SK-N-SH treated with all-trans-retinoic acid at 6 μM for 48 hours (cell line): ENCODE results near the gene ZC3H11A.

Experiments
- ATAC-seq: fragments of 200-7000 bp; cut with Tn5 transposase; 3 replicates; pipeline ENCODE4 v1.9.1; 2020; ENCODE audit warnings: mild to moderate bottlenecking, moderate library complexity
- ARNTL ChIP-seq: fragments of 450-650 bp; formaldehyde crosslinking; IDR thresholded peaks from 2 replicates; pipeline ENCODE4 v1.5.0; 2020; ENCODE audit warnings: low read depth, mild to moderate bottlenecking, moderate library complexity, borderline replicate concordance
- BACH2 ChIP-seq: fragments of 250-450 bp; sonication (Bioruptor Pico); IDR thresholded peaks from 2 replicates; pipeline ENCODE4 v1.9.0; 2021; ENCODE audit warnings: mild to moderate bottlenecking, borderline replicate concordance
- CSDC2 ChIP-seq: fragments of 250-450 bp; sonication (Bioruptor Pico); IDR thresholded peaks from 2 replicates; pipeline ENCODE4 v1.5.0; 2020; ENCODE audit warnings: mild to moderate bottlenecking, moderate library complexity
- CSRNP3 ChIP-seq: fragments of 250-450 bp; sonication (Bioruptor Pico); IDR thresholded peaks from 2 replicates; pipeline ENCODE4 v1.5.1; 2021; ENCODE audit warnings: mild to moderate bottlenecking, moderate library complexity
- ESRRG ChIP-seq: fragments of 250-450 bp; sonication (Bioruptor Pico); IDR thresholded peaks from 2 replicates; pipeline ENCODE4 v1.6.1; 2021; ENCODE audit warnings: mild to moderate bottlenecking
- GLIS3 ChIP-seq: fragments of 250-450 bp; sonication (Bioruptor Pico); IDR thresholded peaks from 2 replicates; pipeline ENCODE4 v1.5.0; 2020; ENCODE audit warnings: mild to moderate bottlenecking, moderate library complexity
- ISL1 ChIP-seq: fragments of 250-450 bp; sonication (Bioruptor Pico); IDR thresholded peaks from 2 replicates; pipeline ENCODE4 v2.1.2; 2022; ENCODE audit warnings: mild to moderate bottlenecking, moderate library complexity
- OSR1 ChIP-seq: fragments of 250-450 bp; sonication (Bioruptor Pico); IDR thresholded peaks from 2 replicates; pipeline ENCODE4 v1.8.0; 2022; ENCODE audit warnings: moderate library complexity, mild to moderate bottlenecking, inconsistent platforms
- PATZ1 ChIP-seq: fragments of 250-450 bp; sonication (Bioruptor Pico); IDR thresholded peaks from 2 replicates; pipeline ENCODE4 v1.8.0; 2020; ENCODE audit warnings: mild to moderate bottlenecking, moderate library complexity, borderline replicate concordance
- POU6F1 ChIP-seq: fragments of 250-450 bp; sonication (Bioruptor Pico); IDR thresholded peaks from 2 replicates; pipeline ENCODE4 v1.8.0; 2021; ENCODE audit warnings: low read depth, mild to moderate bottlenecking, moderate library complexity, borderline replicate concordance
- PPARA ChIP-seq: fragments of 250-450 bp; sonication (Bioruptor Pico); IDR thresholded peaks from 2 replicates; pipeline ENCODE4 v1.5.0; 2020; ENCODE audit warnings: mild to moderate bottlenecking, borderline replicate concordance
- RARB ChIP-seq: fragments of 250-450 bp; sonication (Bioruptor Pico); IDR thresholded peaks from 2 replicates; pipeline ENCODE4 v1.8.0; 2021; ENCODE audit warnings: mild to moderate bottlenecking, moderate library complexity
- SNAI2 ChIP-seq: fragments of 250-450 bp; sonication (Bioruptor Pico); IDR thresholded peaks from 2 replicates; pipeline ENCODE4 v1.5.0; 2020; ENCODE audit warnings: mild to moderate bottlenecking, moderate library complexity
- TCF4 ChIP-seq: fragments of 250-450 bp; sonication (Bioruptor Pico); IDR thresholded peaks from 2 replicates; pipeline ENCODE4 v1.8.0; 2021; ENCODE audit warnings: mild to moderate bottlenecking, moderate library complexity, borderline replicate concordance
- ZC3H10 ChIP-seq: fragments of 250-450 bp; sonication (Bioruptor Pico); IDR thresholded peaks from 2 replicates; pipeline ENCODE4 v1.5.1; 2021; ENCODE audit warnings: mild to moderate bottlenecking, moderate library complexity
- ZFP3 ChIP-seq: fragments of 250-450 bp; sonication (Bioruptor Pico); IDR thresholded peaks from 2 replicates; pipeline ENCODE4 v1.5.0; 2020; ENCODE audit warnings: mild to moderate bottlenecking, moderate library complexity
- ZFP30 ChIP-seq: fragments of 450-650 bp; formaldehyde crosslinking; IDR thresholded peaks from 2 replicates; pipeline ENCODE4 v1.5.0; 2022; ENCODE audit warnings: mild to moderate bottlenecking, moderate library complexity
- ZNF565 ChIP-seq: fragments of 450-650 bp; formaldehyde crosslinking; conservative IDR thresholded peaks from 2 replicates; pipeline ENCODE4 v1.5.0; 2020; ENCODE audit warnings: low read depth, mild to moderate bottlenecking, moderate library complexity
- ZNF70 ChIP-seq: fragments of 450-650 bp; formaldehyde crosslinking; IDR thresholded peaks from 2 replicates; pipeline ENCODE4 v1.5.0; 2020; ENCODE audit warnings: mild to moderate bottlenecking, moderate library complexity
- ZNF8 ChIP-seq: fragments of 450-650 bp; formaldehyde crosslinking; IDR thresholded peaks from 2 replicates; pipeline ENCODE4 v1.5.0; 2020; ENCODE audit warnings: mild to moderate bottlenecking, moderate library complexity

Gene ZC3H11A

DNA sequence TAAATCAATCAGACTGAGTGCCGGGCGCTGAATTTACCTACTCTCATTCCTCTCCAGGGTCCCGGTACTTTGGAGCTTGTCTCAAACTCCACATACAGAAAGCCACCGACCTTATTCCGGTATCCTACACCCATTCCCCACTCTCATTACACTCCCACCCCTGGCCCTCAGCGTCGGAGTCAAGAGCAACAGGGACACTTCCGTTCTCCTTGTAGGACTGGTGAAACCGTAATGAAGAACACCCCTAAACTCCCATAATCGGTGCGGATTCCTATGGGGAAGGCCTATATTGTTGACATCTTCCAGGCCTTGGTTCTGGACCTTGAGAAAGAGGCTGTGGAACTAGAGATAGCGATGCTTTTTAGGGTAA lies 798 bp downstream of the ZC3H11A start (continued):
- no peak for TF ChIP-seq POU6F1 (CRISPR knock-in tag)
- TF ChIP-seq, all 23 proteins: peak for 0

GRCh38 chr1:203797216-203797615 lies 1.8 kb downstream of the ZC3H11A start:
- ATAC-seq, result no peak
- TF ChIP-seq GLIS3 (CRISPR knock-in tag), result no peak
- TF ChIP-seq ESRRG (CRISPR knock-in tag), result no peak
- no peak for TF ChIP-seq ARNTL (CRISPR knock-in tag)
- TF ChIP-seq ZFP30 (CRISPR knock-in tag), result no peak
- no peak for TF ChIP-seq CSDC2 (CRISPR knock-in tag)
- no peak for TF ChIP-seq OSR1 (CRISPR knock-in tag)
- no peak for TF ChIP-seq ZNF565 (CRISPR knock-in tag)
- no peak for TF ChIP-seq SNAI2
- TF ChIP-seq RARB (CRISPR knock-in tag), result no peak
- TF ChIP-seq PATZ1 (CRISPR knock-in tag), result no peak
- no peak for TF ChIP-seq TCF4
- TF ChIP-seq ZC3H10 (CRISPR knock-in tag), result no peak
- no peak for TF ChIP-seq POU6F1 (CRISPR knock-in tag)
- TF ChIP-seq CSRNP3 (CRISPR knock-in tag), result no peak
- TF ChIP-seq ZNF70 (CRISPR knock-in tag), result no peak
- TF ChIP-seq ZFP3 (CRISPR knock-in tag), result no peak
- no peak for TF ChIP-seq ISL1

- no peak for TF ChIP-seq PPARA
- no peak for TF ChIP-seq RARB (CRISPR knock-in tag)
- TF ChIP-seq ISL1, result no peak
- TF ChIP-seq ZNF565 (CRISPR knock-in tag), result no peak
- TF ChIP-seq, all 23 proteins: peak for 0
- ATAC-seq, result no peak
Observed at GRCh38 chr1:203797948-203798655, 2.7 kb downstream of the ZC3H11A start.

GRCh38 chr1:203799157-203799556 lies 3.7 kb downstream of the ZC3H11A start:
- ATAC-seq, result no peak
- TF ChIP-seq ISL1, result no peak
- TF ChIP-seq ZNF8 (CRISPR knock-in tag), result no peak
- no peak for TF ChIP-seq BACH2 (CRISPR knock-in tag)
- no peak for TF ChIP-seq ZNF70 (CRISPR knock-in tag)
- no peak for TF ChIP-seq CSRNP3 (CRISPR knock-in tag)
- TF ChIP-seq GLIS3 (CRISPR knock-in tag), result no peak
- TF ChIP-seq, all 23 proteins: peak for 0
